HCT116 (cell line): ENCODE results near the gene HLCS. TPM values are rescaled to one million over a fixed set of nuclear protein-coding genes. Genes with fewer than 3 reads are reported as not detected.

ENCODE experiments used
- ATAC-seq: fragments of 200-7000 bp; cut with Tn5 transposase; 2 replicates; pipeline ENCODE4 v1.9.1; 2020; ENCODE audit warnings: mild to moderate bottlenecking, moderate library complexity
- BruUV-seq: library from RNA; stranded (reverse); fragments of 400-500 nt; replicated peaks from 2 replicates; lab custom pipeline; 2021; lab: Mats Ljungman, UMichigan
- CTCF ChIA-PET: fragments of 300-600 bp; sonication (Branson Sonifier 250); formaldehyde crosslinking; loops from one replicate; lab custom pipeline; 2021; ENCODE audit warnings: antibody characterized with exemption; lab: Charles Lee
- POLR2A ChIA-PET: fragments of 300-600, 350-600 bp; sonication (Branson Sonifier 250); formaldehyde crosslinking; loops from one replicate; lab custom pipeline; 2021; ENCODE audit warnings: antibody characterized with exemption; lab: Charles Lee
- RAD21 ChIA-PET, 2 experiments: fragments of 300-600 bp; sonication (Branson Sonifier 250); formaldehyde crosslinking; loops; one replicate each; lab custom pipeline; 2023; ENCODE audit warnings: low total read pairs in 2 of 2; ENCODE audit not compliant: uncharacterized antibody in 2 of 2, unreplicated experiment in 2 of 2, low non-redundant PET in 1 of 2; lab: Charles Lee
- DNase-seq: peaks from one replicate; pipeline ENCODE4 v3.0.0-alpha.2; 2010; ENCODE audit warnings: low read depth, low spot score
- H2AFZ ChIP-seq: fragments of 200-600 bp; shearing (Covaris generic), sonication (generic); 2 replicates; pipeline ENCODE4 v1.6.1; 2017; ENCODE audit warnings: low read depth, mixed run types, mixed read lengths, antibody characterized with exemption, low read length; ENCODE audit not compliant: poor library complexity, severe bottlenecking
- H3K27ac ChIP-seq: 2 replicates; pipeline ENCODE4 v1.5.1; 2012; ENCODE audit warnings: low read depth, low read length
- H3K27me3 ChIP-seq: fragments of 200-600 bp; sonication (generic); 2 replicates; pipeline ENCODE4 v1.6.1; 2016; ENCODE audit warnings: mixed run types, low read length, mixed read lengths; ENCODE audit not compliant: insufficient read depth
- H3K36me3 ChIP-seq, 2 experiments: fragments of 200-500 bp in 1 of 2; fragments of 200-600 bp in 1 of 2; sonication (Bioruptor generic) in 1 of 2; sonication (generic) in 1 of 2; 2 replicates each; pipeline versions ENCODE4 v1.5.1 to v1.6.1; 2014 to 2016; ENCODE audit warnings: low read length in 2 of 2, inconsistent platforms in 1 of 2, mixed read lengths in 1 of 2, mixed run types in 1 of 2; ENCODE audit not compliant: insufficient read depth in 2 of 2, control insufficient read depth in 1 of 2
- H3K4me1 ChIP-seq, 2 experiments: fragments of 200-600 bp in 1 of 2; sonication (generic) in 1 of 2; 2 replicates each; pipeline versions ENCODE4 v1.5.1 to v1.6.1; 2012 to 2017; ENCODE audit warnings: low read length in 2 of 2, inconsistent platforms in 1 of 2, mild to moderate bottlenecking in 1 of 2, mixed read lengths in 1 of 2, mixed run types in 1 of 2, moderate library complexity in 1 of 2; ENCODE audit not compliant: insufficient read depth in 2 of 2, control insufficient read depth in 1 of 2
- H3K4me2 ChIP-seq: fragments of 200-600 bp; sonication (generic); 2 replicates; pipeline ENCODE4 v1.6.1; 2017; ENCODE audit warnings: mixed run types, low read length, mixed read lengths
- H3K4me3 ChIP-seq, 2 experiments: fragments of 200-600 bp in 1 of 2; sonication (generic) in 1 of 2; replicated peaks in 1 of 2; 2 replicates each; pipeline ENCODE4 v1.5.1; 2011 to 2016; ENCODE audit warnings: low read length in 2 of 2, control low read depth in 1 of 2, low read depth in 1 of 2, mild to moderate bottlenecking in 1 of 2, mixed read lengths in 1 of 2, mixed run types in 1 of 2
- H3K79me2 ChIP-seq: fragments of 200-600 bp; sonication (generic); 2 replicates; pipeline ENCODE4 v1.6.1; 2017; ENCODE audit warnings: mild to moderate bottlenecking, mixed run types, low read length, moderate library complexity, mixed read lengths; ENCODE audit not compliant: insufficient read depth
- H3K9ac ChIP-seq: fragments of 200-600 bp; sonication (generic); 2 replicates; pipeline ENCODE4 v1.6.1; 2016; ENCODE audit warnings: low read length, mixed read lengths
- H3K9me2 ChIP-seq: fragments of 200-600 bp; sonication (generic), shearing (Covaris generic); 2 replicates; pipeline ENCODE4 v1.6.1; 2017; ENCODE audit warnings: mixed run types, mild to moderate bottlenecking, moderate library complexity; ENCODE audit not compliant: insufficient read depth
- H3K9me3 ChIP-seq, 2 experiments: fragments of 200-500 bp in 1 of 2; fragments of 200-600 bp in 1 of 2; sonication (Bioruptor generic) in 1 of 2; sonication (generic) in 1 of 2; 2 replicates each; pipeline ENCODE4 v1.6.1; 2014 to 2017; ENCODE audit warnings: low read length in 2 of 2, mixed read lengths in 2 of 2, inconsistent platforms in 1 of 2, low read depth in 1 of 2, mild to moderate bottlenecking in 1 of 2, mixed run types in 1 of 2, moderate library complexity in 1 of 2; ENCODE audit not compliant: control insufficient read depth in 1 of 2, insufficient read depth in 1 of 2
- H4K20me1 ChIP-seq: fragments of 200-600 bp; sonication (generic), shearing (Covaris generic); 2 replicates; pipeline ENCODE4 v1.6.1; 2017; ENCODE audit warnings: mixed run types, mild to moderate bottlenecking, moderate library complexity; ENCODE audit not compliant: insufficient read depth
- CBX3 ChIP-seq: IDR thresholded peaks from 2 replicates; pipeline ENCODE4 v1.6.1; 2012; ENCODE audit warnings: low read depth
- ELF1 ChIP-seq: IDR thresholded peaks from 2 replicates; pipeline ENCODE4 v1.6.1; 2012; ENCODE audit warnings: low read depth, borderline replicate concordance
- EZH2phosphoT487 ChIP-seq: fragments of 200-600 bp; IDR thresholded peaks from 2 replicates; pipeline ENCODE4 v1.6.1; 2018; ENCODE audit warnings: antibody characterized with exemption, borderline replicate concordance
- JUND ChIP-seq: IDR thresholded peaks from 2 replicates; pipeline ENCODE4 v1.6.1; 2012
- MAX ChIP-seq: IDR thresholded peaks from 2 replicates; pipeline ENCODE4 v1.6.1; 2012
- RAD21 ChIP-seq: IDR thresholded peaks from 2 replicates; pipeline ENCODE4 v1.6.1; 2012; ENCODE audit warnings: low read depth, mild to moderate bottlenecking
- REST ChIP-seq: IDR thresholded peaks from 2 replicates; pipeline ENCODE4 v1.6.1; 2012; ENCODE audit warnings: low read depth
- YY1 ChIP-seq: IDR thresholded peaks from 2 replicates; pipeline ENCODE4 v1.6.1; 2011; ENCODE audit warnings: low read length, low read depth, moderate library complexity, mild to moderate bottlenecking; ENCODE audit not compliant: insufficient replicate concordance; ENCODE audit errors: extremely low read depth
- ZFX ChIP-seq: fragments of 450-650 bp; IDR thresholded peaks from 2 replicates; pipeline ENCODE4 v1.6.1; 2017
- ZNF274 ChIP-seq: fragments of 200-500 bp; sonication (Bioruptor generic); IDR thresholded peaks from 2 replicates; pipeline ENCODE4 v1.6.1; 2014; ENCODE audit warnings: mild to moderate bottlenecking, low read depth, low read length, inconsistent platforms
- intact Hi-C: fragments of 100-400 bp; cut with micrococcal nuclease; formaldehyde crosslinking; loops from 2 replicates; pipeline ENCODE4 v1.10.0; 2022
- total RNA-seq: library from RNA; stranded (reverse); gene quantifications from one replicate; pipeline ENCODE4 v1.2.1, GENCODE V29; 2021; ENCODE audit not compliant: unreplicated experiment
- TF ChIP-seq, protein P1 (sequence below): IDR thresholded peaks from 2 replicates; pipeline ENCODE4 v1.6.1; 2012

The HLCS gene
- total RNA-seq, 1 experiment from 2014 or later: 18.5 TPM

DNA sequence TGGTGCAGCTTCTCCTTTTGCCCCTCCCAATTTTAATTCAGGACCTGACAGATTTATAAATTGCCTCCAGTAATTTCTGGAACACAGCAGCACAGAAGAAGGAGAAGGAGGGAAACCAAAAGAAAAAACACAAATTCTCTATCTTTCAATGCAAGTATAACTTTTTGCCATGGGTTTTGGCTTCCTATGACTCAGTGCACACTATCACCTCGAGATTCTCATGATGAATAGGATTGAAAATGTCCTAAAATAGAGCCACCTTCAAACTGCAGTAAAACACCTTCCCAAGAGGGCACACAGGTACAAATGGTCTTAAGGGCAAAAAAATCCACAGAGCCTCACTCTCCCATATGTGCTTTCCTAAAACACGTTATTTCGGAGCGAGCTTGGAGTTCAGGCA is 113.6 kb downstream of the HLCS start:
- Histone ChIP-seq H3K27me3 (no peaks in the 10 kb centered on the region), H3K9ac (no peak overlapping the region), H3K36me3 (no peaks in the 10 kb centered on the region), H3K9me3 (no peaks in the 10 kb centered on the region), H3K4me2 (no peak overlapping the region), H3K27ac (no peak overlapping the region), H2AFZ (no peak overlapping the region), H3K79me2 (no peaks in the 10 kb centered on the region), H4K20me1 (no peaks in the 10 kb centered on the region), H3K4me1 (peaks cover 8 to 11% of the 10 kb centered on the region in 2 experiments), H3K4me3 (no peak overlapping the region), H3K9me2 (no peaks in the 10 kb centered on the region)
- no peak for ATAC-seq
- ChIA-PET CTCF (no interaction called here), RAD21 (no interaction called here), POLR2A (no interaction called here)
- DNase-seq: no peak
- intact Hi-C loops: no loop called here
- BruUV-seq: no TSS peak
- no peak for TF ChIP-seq RAD21
- no peak for TF ChIP-seq ELF1
- no peak for TF ChIP-seq ZNF274
- TF ChIP-seq JUND: no peak

GRCh38 chr21:36852293-36852692 is 114.2 kb downstream of the HLCS start:
- ATAC-seq: no peak
- Histone ChIP-seq H3K4me3 (no peak overlapping the region), H3K27me3 (no peaks in the 10 kb centered on the region), H3K9me3 (no peaks in the 10 kb centered on the region), H3K9me2 (no peaks in the 10 kb centered on the region), H3K4me1 (peaks cover 13 to 17% of the 10 kb centered on the region in 2 experiments), H3K36me3 (no peaks in the 10 kb centered on the region), H3K9ac (no peak overlapping the region), H3K79me2 (no peaks in the 10 kb centered on the region), H3K27ac (no peak overlapping the region), H4K20me1 (no peaks in the 10 kb centered on the region), H2AFZ (no peak overlapping the region), H3K4me2 (no peak overlapping the region)
- BruUV-seq: no TSS peak
- no peak for DNase-seq
- TF ChIP-seq ELF1: no peak
- TF ChIP-seq YY1: no peak
- no peak for TF ChIP-seq CBX3
- no peak for TF ChIP-seq ZFX
- TF ChIP-seq, protein P1, sequence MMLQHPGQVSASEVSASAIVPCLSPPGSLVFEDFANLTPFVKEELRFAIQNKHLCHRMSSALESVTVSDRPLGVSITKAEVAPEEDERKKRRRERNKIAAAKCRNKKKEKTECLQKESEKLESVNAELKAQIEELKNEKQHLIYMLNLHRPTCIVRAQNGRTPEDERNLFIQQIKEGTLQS: no peak
- TF ChIP-seq MAX: no peak
- TF ChIP-seq REST: no peak
- TF ChIP-seq EZH2phosphoT487: no peak
- ChIA-PET CTCF (no interaction called here), RAD21 (no interaction called here), POLR2A (no interaction called here)
- intact Hi-C loops: no loop called here
